GM18868 (cell line): ENCODE measurements around the gene TSPAN14.
A peak's percentile ranks its signal among the peaks of the same experiment; 100 is the strongest.

Source experiments
- ATAC-seq: cut with Tn5 transposase; IDR thresholded peaks from one replicate; pipeline ENCODE4 v1.9.1; 2021; ENCODE audit warnings: mild to moderate bottlenecking, moderate library complexity; ENCODE audit not compliant: unreplicated experiment

The TSPAN14 gene

GRCh38 chr10:80454513-80455460, 677 bp downstream of the TSPAN14 start:
- peak; percentile 7 for ATAC-seq

- ATAC-seq, result no peak
Measured at GRCh38 chr10:80455461-80456349, 1.6 kb downstream of the TSPAN14 start.

- no peak for ATAC-seq
Measured at GRCh38 chr10:80457554-80458262, 3.6 kb downstream of the TSPAN14 start.

GRCh38 chr10:80458263-80458625, 4.1 kb downstream of the TSPAN14 start:
- no peak for ATAC-seq

- ATAC-seq, result no peak
Measured at GRCh38 chr10:80458638-80459037, 4.5 kb downstream of the TSPAN14 start.

GRCh38 chr10:80459047-80459865, 5.1 kb downstream of the TSPAN14 start:
- ATAC-seq, result peak; percentile 45

GRCh38 chr10:80460399-80461207, 6.5 kb downstream of the TSPAN14 start:
- ATAC-seq, result no peak

GRCh38 chr10:80461208-80462183, 7.4 kb downstream of the TSPAN14 start:
- ATAC-seq, result no peak

- no peak for ATAC-seq
Measured at GRCh38 chr10:80462299-80462980, 8.3 kb downstream of the TSPAN14 start.

- ATAC-seq, result peak; percentile 44
Measured at GRCh38 chr10:80462981-80463741, 9.1 kb downstream of the TSPAN14 start.

GRCh38 chr10:80463868-80464267, 9.8 kb downstream of the TSPAN14 start:
- ATAC-seq, result no peak

GRCh38 chr10:80464557-80465450, 10.7 kb downstream of the TSPAN14 start:
- no peak for ATAC-seq

- no peak for ATAC-seq
Measured at GRCh38 chr10:80465451-80465835, 11.3 kb downstream of the TSPAN14 start.

- peak; percentile 40 for ATAC-seq
Measured at GRCh38 chr10:80465839-80466590, 11.9 kb downstream of the TSPAN14 start.

- no peak for ATAC-seq
Measured at GRCh38 chr10:80466724-80467326, 12.7 kb downstream of the TSPAN14 start.
